Common myeloid progenitor, CD34-positive (primary cell): ENCODE data around the gene ZNF740.

Experiments used
- CTCF ChIA-PET: fragments of 350-600 bp; sonication (Branson Sonifier 250); formaldehyde crosslinking; loops from one replicate; lab custom pipeline; 2021; ENCODE audit warnings: antibody characterized with exemption; lab: Charles Lee
- POLR2A ChIA-PET: fragments of 350-600 bp; sonication (Branson Sonifier 250); formaldehyde crosslinking; loops from one replicate; lab custom pipeline; 2021; ENCODE audit warnings: antibody characterized with exemption; lab: Charles Lee
- DNase-seq, 3 donors: peaks; one replicate each; pipeline versions ENCODE4 v3.0.0 to v3.0.0-alpha.2; 2013
- H3K27ac ChIP-seq, 2 experiments: 1 replicate in 1 of 2; 2 replicates in 1 of 2; pipeline ENCODE4 v1.7.0; 2013; ENCODE audit warnings: inconsistent platforms in 2 of 2, low read length in 2 of 2, mild to moderate bottlenecking in 2 of 2, low read depth in 1 of 2, moderate library complexity in 1 of 2; ENCODE audit not compliant: severe bottlenecking in 2 of 2, insufficient read depth in 1 of 2, poor library complexity in 1 of 2
- H3K27me3 ChIP-seq, 5 experiments: replicated peaks in 2 of 5; 1 replicate in 3 of 5; 2 replicates in 2 of 5; pipeline versions ENCODE4 v1.6.1 to v1.7.0; 2013; ENCODE audit warnings: low read length in 4 of 5, mild to moderate bottlenecking in 2 of 5, moderate library complexity in 2 of 5, inconsistent platforms in 1 of 5; ENCODE audit not compliant: insufficient read depth in 5 of 5, control insufficient read depth in 4 of 5
- H3K36me3 ChIP-seq, 4 experiments: 1 replicate in 2 of 4; 2 replicates in 2 of 4; pipeline versions ENCODE4 v1.6.1 to v1.7.0; 2013; ENCODE audit warnings: low read length in 3 of 4, control low read depth in 1 of 4, mild to moderate bottlenecking in 1 of 4; ENCODE audit not compliant: control insufficient read depth in 4 of 4, insufficient read depth in 4 of 4
- H3K4me1 ChIP-seq, 4 experiments: 1 replicate in 3 of 4; 2 replicates in 1 of 4; pipeline versions ENCODE4 v1.6.1 to v1.7.1; 2013; ENCODE audit warnings: low read length in 3 of 4, mild to moderate bottlenecking in 3 of 4, control low read depth in 1 of 4, inconsistent platforms in 1 of 4, moderate library complexity in 1 of 4; ENCODE audit not compliant: control insufficient read depth in 4 of 4, insufficient read depth in 4 of 4; ENCODE audit errors: control extremely low read depth in 1 of 4
- H3K4me3 ChIP-seq, 7 experiments: 1 replicate in 4 of 7; 2 replicates in 3 of 7; pipeline versions ENCODE4 v1.5.1 to v1.7.0; 2013; ENCODE audit warnings: mild to moderate bottlenecking in 7 of 7, low read length in 6 of 7, moderate library complexity in 6 of 7, inconsistent platforms in 2 of 7, low read depth in 2 of 7, control low read depth in 1 of 7; ENCODE audit not compliant: insufficient read depth in 4 of 7, control insufficient read depth in 1 of 7; ENCODE audit errors: extremely low read depth in 1 of 7
- H3K9me3 ChIP-seq, 5 experiments: 1 replicate in 4 of 5; 2 replicates in 1 of 5; pipeline versions ENCODE4 v1.6.1 to v1.7.1; 2013; ENCODE audit warnings: low read length in 4 of 5, mild to moderate bottlenecking in 2 of 5, inconsistent platforms in 1 of 5, low read depth in 1 of 5, moderate library complexity in 1 of 5; ENCODE audit not compliant: control insufficient read depth in 4 of 5, insufficient read depth in 2 of 5; ENCODE audit errors: control extremely low read depth in 1 of 5
- WGBS: methylation state at CpG from one replicate; pipeline ENCODE4 v1.1.5; 2013; ENCODE audit not compliant: insufficient coverage; 5-methylcytosine and 5-hydroxymethylcytosine counted together

ZNF740 gene

GRCh38 chr12:53219292-53219955 lies 38.9 kb downstream of the ZNF740 start:
- ChIA-PET POLR2A (interaction anchor here (2.1 kb wide), 1 partner anchor 48 kb away, joined by 7 read pairs; the partner anchor contains the start of gene ESPL1), CTCF (interaction anchor here (0.9 to 18.0 kb wide), 8 partner anchors 10 to 107 kb away, joined by 3 to 399 read pairs (median 8); partner anchors contain the start of genes ESPL1, MYG1, PFDN5 and RARG)
- Histone ChIP-seq H3K27me3 (no peaks in the 10 kb centered on the region), H3K4me3 (peak overlapping the region; percentile 30 to 90 (median 76)), H3K9me3 (no peaks in the 10 kb centered on the region), H3K36me3 (no peaks in the 10 kb centered on the region), H3K4me1 (peaks cover 9 to 89% (median 75%) of the 10 kb centered on the region in 4 experiments), H3K27ac (no peak overlapping the region)
- DNase-seq: peak in 2 of 3 donors; percentile 66 to 71
- WGBS: 14% methylated on average over 22 of the region's 27 CpGs

- H3K4me1 ChIP-seq: peaks cover 9 to 89% (median 72%) of the 10 kb centered on the region in 4 experiments
- no peaks in the 10 kb centered on the region for H3K36me3 ChIP-seq
- H3K27ac ChIP-seq: peak overlapping the region in 1 of 2 experiments; percentile 86
- CTCF ChIA-PET: interaction anchor here (0.9 to 18.0 kb wide), 8 partner anchors 11 to 132 kb away, joined by 3 to 399 read pairs (median 8); partner anchors contain the start of genes ESPL1, MYG1, PFDN5 and RARG
- WGBS: 0% methylated on average over 30 of the region's 53 CpGs
- H3K9me3 ChIP-seq: no peaks in the 10 kb centered on the region
- POLR2A ChIA-PET: interaction anchor here (2.1 kb wide), 1 partner anchor 47 kb away, joined by 7 read pairs; the partner anchor contains the start of gene ESPL1
- peak overlapping the region; percentile 44 to 90 (median 76) for H3K4me3 ChIP-seq
- DNase-seq: peak in 2 of 3 donors; percentile 70 to 84
- no peaks in the 10 kb centered on the region for H3K27me3 ChIP-seq
These were observed 39.6 kb downstream of the ZNF740 start for GRCh38 chr12:53219956-53220693.

- H3K36me3 ChIP-seq: no peaks in the 10 kb centered on the region
- peak; percentile 78 to 88 (median 84) for DNase-seq
- 0% methylated on average over 18 of the region's 42 CpGs for WGBS
- H3K27ac ChIP-seq: peak overlapping the region in 1 of 2 experiments; percentile 86
- H3K27me3 ChIP-seq: no peaks in the 10 kb centered on the region
- CTCF ChIA-PET: interaction anchor here (1.0 to 18.0 kb wide), 7 partner anchors 11 to 132 kb away, joined by 3 to 399 read pairs (median 10); partner anchors contain the start of genes ESPL1, MYG1, PFDN5 and RARG
- peaks cover 9 to 87% (median 70%) of the 10 kb centered on the region in 4 experiments for H3K4me1 ChIP-seq
- POLR2A ChIA-PET: interaction anchor here (2.1 kb wide), 1 partner anchor 47 kb away, joined by 7 read pairs; the partner anchor contains the start of gene ESPL1
- peak overlapping the region; percentile 44 to 90 (median 76) for H3K4me3 ChIP-seq
- H3K9me3 ChIP-seq: no peaks in the 10 kb centered on the region
These were observed 40.2 kb downstream of the ZNF740 start for GRCh38 chr12:53220694-53221202.

- Histone ChIP-seq H3K9me3 (no peaks in the 10 kb centered on the region), H3K36me3 (no peaks in the 10 kb centered on the region), H3K27ac (peak overlapping the region; percentile 54 to 86), H3K27me3 (no peaks in the 10 kb centered on the region), H3K4me1 (peaks cover 9 to 80% (median 69%) of the 10 kb centered on the region in 4 experiments), H3K4me3 (peak overlapping the region; percentile 44 to 90 (median 76))
- CTCF ChIA-PET: interaction anchor here (1.8 to 18.0 kb wide), 4 partner anchors 13 to 67 kb away, joined by 6 to 399 read pairs (median 256); partner anchors contain the start of genes ESPL1, MYG1, PFDN5 and RARG
- 0% methylated on average over 49 of the region's 72 CpGs for WGBS
- DNase-seq: peak in 2 of 3 donors; percentile 32 to 51
- POLR2A ChIA-PET: interaction anchor here (2.1 kb wide), 1 partner anchor 46 kb away, joined by 7 read pairs; the partner anchor contains the start of gene ESPL1
These were observed 40.9 kb downstream of the ZNF740 start for GRCh38 chr12:53221203-53222080.

- CTCF ChIA-PET: interaction anchor here (1.8 to 18.0 kb wide), 2 partner anchors 8 to 43 kb away, joined by 7 to 299 read pairs; partner anchors contain the start of gene ESPL1
- H3K27me3 ChIP-seq: no peaks in the 10 kb centered on the region
- no peaks in the 10 kb centered on the region for H3K9me3 ChIP-seq
- peaks cover 9 to 72% (median 63%) of the 10 kb centered on the region in 4 experiments for H3K4me1 ChIP-seq
- H3K4me3 ChIP-seq: peak overlapping the region in 5 of 7 experiments; percentile 42 to 90 (median 70)
- peak in 2 of 3 donors; percentile 32 to 45 for DNase-seq
- H3K27ac ChIP-seq: no peak overlapping the region
- H3K36me3 ChIP-seq: no peaks in the 10 kb centered on the region
- WGBS: no CpG with 5 or more reads among the region's 5 CpGs
- POLR2A ChIA-PET: no interaction called here
These were observed 41.7 kb downstream of the ZNF740 start for GRCh38 chr12:53222170-53222721.
